ENCODE data around the gene ZKSCAN2. TPM values are rescaled to one million over a fixed set of nuclear protein-coding genes. Genes with fewer than 3 reads are reported as not detected.

Gene ZKSCAN2
- polyA plus RNA-seq, 2 of the 4 experiments (the other 2 are of a cell fraction): 2.0 to 3.4 TPM

- peaks cover 20% of the 10 kb centered on the region for H3K4me1 ChIP-seq
- WGBS (ENCODE audit: missing lambda C conversion rate): 93% methylated on average over 5 of the region's 5 CpGs
- ATAC-seq (no peak), FAIRE-seq (no peak), DNase-seq (ENCODE audit: low read depth in 1 of 2, low spot score in 1 of 2) (no peak)
- H3K27ac ChIP-seq: no peak overlapping the region
- no peak overlapping the region for H3K4me3 ChIP-seq
- TF ChIP-seq FOSB (CRISPR knock-in tag; IDR thresholded peaks at IDR 0.05) (no peak), HOXB13 (CRISPR knock-in tag; IDR thresholded peaks at IDR 0.05; ENCODE audit: low read depth) (no peak), ELK1 (IDR thresholded peaks at IDR 0.05; ENCODE audit: low read depth, low read length) (no peak), RFX5 (IDR thresholded peaks at IDR 0.05) (no peak), POLR2A (IDR thresholded peaks at IDR 0.05; ENCODE audit: low read length) (no peak), TP53 (CRISPR knock-in tag; IDR thresholded peaks at IDR 0.05) (no peak), CBX8 (IDR thresholded peaks at IDR 0.05) (no peak), CHD4 (IDR thresholded peaks at IDR 0.05; ENCODE audit: borderline replicate concordance) (no peak), CEBPB (IDR thresholded peaks at IDR 0.05) (no peak), ZFP36 (IDR thresholded peaks at IDR 0.05; ENCODE audit: borderline replicate concordance, partially characterized antibody) (no peak), USF2 (IDR thresholded peaks at IDR 0.05) (no peak), PHF8 (IDR thresholded peaks at IDR 0.05; ENCODE audit: borderline replicate concordance, low read depth) (no peak), CHD2 (IDR thresholded peaks at IDR 0.05; ENCODE audit: low read length, partially characterized antibody) (no peak), RAD21 (conservative IDR thresholded peaks at IDR 0.05 in 1 of 2, IDR thresholded peaks at IDR 0.05 in 1 of 2) (no peak), RCOR1 (IDR thresholded peaks at IDR 0.05; ENCODE audit: low read depth, low read length) (no peak), EP300 (IDR thresholded peaks at IDR 0.05) (no peak), HOXB5 (CRISPR knock-in tag; IDR thresholded peaks at IDR 0.05) (no peak), ESRRA (IDR thresholded peaks at IDR 0.05; ENCODE audit: borderline replicate concordance, low read length) (no peak), JUN (IDR thresholded peaks at IDR 0.05) (no peak), BCL3 (IDR thresholded peaks at IDR 0.05) (no peak)
- CTCF ChIA-PET: interaction anchor here (0.9 to 3.8 kb wide), 5 partner anchors 10 to 1850 kb away, joined by 3 to 15 read pairs (median 4); no protein-coding TSS in a partner anchor
- no peak overlapping the region for H3K4me2 ChIP-seq
- POLR2A ChIA-PET: no interaction called here
- H3K9me3 ChIP-seq: no peaks in the 10 kb centered on the region
Measured at GRCh38 chr16:25260416-25260815, 2.8 kb upstream of the ZKSCAN2 start.

- DNase-seq (ENCODE audit: low read depth in 1 of 2, low spot score in 1 of 2) (no peak), FAIRE-seq (no peak), ATAC-seq (no peak)
- peak overlapping the region; percentile 85 for H3K4me3 ChIP-seq
- ChIA-PET CTCF (interaction anchor here (0.6 to 3.8 kb wide), 3 partner anchors 11 to 1114 kb away, joined by 3 to 15 read pairs (median 5); no protein-coding TSS in a partner anchor), POLR2A (no interaction called here)
- H3K9me3 ChIP-seq: no peaks in the 10 kb centered on the region
- TF ChIP-seq BHLHE40 (IDR thresholded peaks at IDR 0.05; ENCODE audit: low read depth, low read length): no peak
- TF ChIP-seq NR3C1 (IDR thresholded peaks at IDR 0.05): no peak
- peaks cover 20% of the 10 kb centered on the region for H3K4me1 ChIP-seq
- H3K27ac ChIP-seq: peak overlapping the region; percentile 84 to 98
- WGBS (ENCODE audit: missing lambda C conversion rate): 49% methylated on average over 4 of the region's 4 CpGs
- H3K4me2 ChIP-seq: peak overlapping the region; percentile 94
Measured at GRCh38 chr16:25258861-25259179, 1.2 kb upstream of the ZKSCAN2 start.
